Endothelial cell of umbilical vein (primary cell): ENCODE measurements around the gene NPAT. TPM values are rescaled to one million over a fixed set of nuclear protein-coding genes. Genes with fewer than 3 reads are reported as not detected.
"Not testable (repeated sequence)": the region's sequence is repeated elsewhere in the genome, so short reads cannot be mapped to it uniquely, and the experiment has no call there.

Experiments
- BruUV-seq: library from RNA; stranded (reverse); fragments of 400-500 nt; replicated peaks from 2 replicates; lab custom pipeline; 2021; lab: Mats Ljungman, UMichigan
- CTCF ChIA-PET: fragments of 300-600, 350-600 bp; sonication (Branson Sonifier 250); formaldehyde crosslinking; loops from one replicate; lab custom pipeline; 2021; ENCODE audit warnings: antibody characterized with exemption, inconsistent platforms; lab: Charles Lee
- POLR2A ChIA-PET: fragments of 300-600, 350-600 bp; sonication (Branson Sonifier 250); formaldehyde crosslinking; loops from one replicate; lab custom pipeline; 2021; ENCODE audit warnings: antibody characterized with exemption, inconsistent platforms; lab: Charles Lee
- DNase-seq: peaks from one replicate; pipeline ENCODE4 v3.0.0-alpha.2; 2011; ENCODE audit warnings: low read depth, low spot score
- FAIRE-seq: peaks from 2 replicates; lab custom pipeline; 2011; peaks lifted over from hg19 to GRCh38; lab: Jason Lieb, UNC
- H2AFZ ChIP-seq: 2 replicates; pipeline ENCODE4 v1.6.0; 2012; ENCODE audit warnings: low read depth, low read length, control low read depth, inconsistent platforms
- H3K27ac ChIP-seq: 2 replicates; pipeline ENCODE4 v1.5.1; 2011; ENCODE audit warnings: low read depth, mild to moderate bottlenecking, control low read depth, low read length, moderate library complexity; ENCODE audit not compliant: insufficient read depth
- H3K27me3 ChIP-seq, 2 experiments: 2 replicates each; pipeline versions ENCODE4 v1.6.0 to v1.6.1; 2011; ENCODE audit warnings: low read length in 2 of 2, mixed read lengths in 1 of 2; ENCODE audit not compliant: control insufficient read depth in 2 of 2, insufficient read depth in 2 of 2
- H3K36me3 ChIP-seq, 2 experiments: 2 replicates in 1 of 2; 3 replicates in 1 of 2; pipeline ENCODE4 v1.5.1; 2011; ENCODE audit warnings: low read length in 2 of 2, mild to moderate bottlenecking in 1 of 2, moderate library complexity in 1 of 2; ENCODE audit not compliant: control insufficient read depth in 2 of 2, insufficient read depth in 2 of 2; ENCODE audit errors: extremely low read depth in 1 of 2
- H3K4me1 ChIP-seq: 3 replicates; pipeline ENCODE4 v1.5.1; 2011; ENCODE audit warnings: mild to moderate bottlenecking, low read length; ENCODE audit not compliant: control insufficient read depth, insufficient read depth; ENCODE audit errors: extremely low read depth
- H3K4me2 ChIP-seq: 2 replicates; pipeline ENCODE4 v1.6.1; 2011; ENCODE audit warnings: low read length, control low read depth, mixed read lengths; ENCODE audit not compliant: insufficient read depth
- H3K4me3 ChIP-seq, 3 experiments: fragments of 200-600 bp in 1 of 3; sonication (generic), shearing (Covaris generic) in 1 of 3; replicated peaks in 1 of 3; 2 replicates each; pipeline ENCODE4 v1.5.1; 2011 to 2016; ENCODE audit warnings: control low read depth in 3 of 3, low read length in 3 of 3, mild to moderate bottlenecking in 2 of 3, inconsistent platforms in 1 of 3, low read depth in 1 of 3, moderate library complexity in 1 of 3; ENCODE audit not compliant: insufficient read depth in 1 of 3
- H3K79me2 ChIP-seq: 2 replicates; pipeline ENCODE4 v1.6.0; 2012; ENCODE audit warnings: low read length, inconsistent platforms; ENCODE audit not compliant: control insufficient read depth, insufficient read depth
- H3K9ac ChIP-seq: replicated peaks from 2 replicates; pipeline ENCODE3; 2011; ENCODE audit warnings: low read length, control low read depth; ENCODE audit not compliant: insufficient read depth; ENCODE audit errors: extremely low read depth
- H3K9me1 ChIP-seq: replicated peaks from 3 replicates; pipeline ENCODE4 v1.6.0; 2011; ENCODE audit warnings: mild to moderate bottlenecking, low read length; ENCODE audit not compliant: control insufficient read depth, insufficient read depth; ENCODE audit errors: extremely low read depth
- H3K9me3 ChIP-seq: replicated peaks from 2 replicates; pipeline ENCODE4 v1.5.1; 2012; ENCODE audit warnings: low read length, inconsistent platforms; ENCODE audit not compliant: control insufficient read depth, insufficient read depth
- H4K20me1 ChIP-seq: replicated peaks from 2 replicates; pipeline ENCODE3; 2011; ENCODE audit warnings: mild to moderate bottlenecking, low read length; ENCODE audit not compliant: control insufficient read depth, insufficient read depth; ENCODE audit errors: extremely low read depth
- FOS ChIP-seq: IDR thresholded peaks from 2 replicates; pipeline ENCODE4 v1.6.1; 2011; ENCODE audit warnings: mild to moderate bottlenecking, low read length, moderate library complexity, borderline replicate concordance; ENCODE audit not compliant: insufficient read depth
- GATA2 ChIP-seq: IDR thresholded peaks from 2 replicates; pipeline ENCODE4 v1.7.0; 2011; ENCODE audit warnings: low read depth, mild to moderate bottlenecking, moderate library complexity, mixed read lengths, low read length; ENCODE audit not compliant: insufficient read length, insufficient read depth
- JUN ChIP-seq: IDR thresholded peaks from 2 replicates; pipeline ENCODE4 v1.6.1; 2011; ENCODE audit warnings: borderline replicate concordance, low read depth; ENCODE audit not compliant: insufficient read length, insufficient read depth
- dilution Hi-C: fragments of 300-500 bp; cut with MboI; formaldehyde crosslinking; loops from one replicate; pipeline ENCODE4 v1.15.0; 2019; ENCODE audit warnings: low sequenced_read_pairs; ENCODE audit not compliant: extremely low pct_ligation_motif_present
- intact Hi-C: fragments of 100-400 bp; cut with micrococcal nuclease; formaldehyde crosslinking; loops from one replicate; pipeline ENCODE4 v1.10.0; 2022
- polyA plus RNA-seq, 4 experiments: library from polyadenylated mRNA; depleted of rRNA in 3 of 4; stranded (reverse) in 3 of 4; unstranded in 1 of 4; fragments of >200 nt; gene quantifications; 2 replicates each; pipeline versions ENCODE4 v1.2.1 to v1.2.3, GENCODE V29; 2011 to 2012; ENCODE audit warnings: missing spikeins in 1 of 4
- total RNA-seq: library from RNA; stranded (reverse); gene quantifications from 2 replicates; pipeline ENCODE4 v1.2.3, GENCODE V29; 2021
- TF ChIP-seq, protein P1 (sequence below), 2 donors: IDR thresholded peaks; 1 replicate in 1 of 2; 2 replicates in 1 of 2; pipeline ENCODE4 v1.5.1; 2011; ENCODE audit warnings: low read length in 2 of 2, mild to moderate bottlenecking in 2 of 2, moderate library complexity in 2 of 2, control low read depth in 1 of 2, inconsistent platforms in 1 of 2, low read depth in 1 of 2; ENCODE audit not compliant: insufficient read depth in 1 of 2; ENCODE audit errors: extremely low read depth in 1 of 2

NPAT gene
- total and polyA plus RNA-seq, 2 donors (not counting 3 experiments of a cell fraction or from before 2014, with no cell fraction given), result 4.4 to 19.0 TPM

DNA sequence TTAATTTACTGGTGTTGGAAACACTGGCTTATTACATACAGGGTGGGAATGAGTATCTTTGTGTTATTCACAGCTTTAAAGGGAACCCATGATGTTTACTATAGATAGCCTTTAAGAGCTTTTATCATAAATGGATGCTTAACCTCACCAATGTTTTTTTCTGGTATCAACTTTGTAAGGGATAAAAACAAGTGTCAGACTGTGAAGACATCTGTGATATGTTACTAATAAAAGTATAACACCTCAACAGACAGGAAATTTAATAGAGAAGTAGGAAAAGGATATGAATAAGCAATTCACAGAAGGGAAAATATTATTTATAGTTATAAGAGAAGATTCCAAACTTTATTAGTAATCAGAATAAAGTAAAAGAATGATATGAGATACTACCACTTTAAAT, 54.8 kb downstream of the NPAT start:
- ChIA-PET CTCF (interaction anchor here (0.9 kb wide), 1 partner anchor 50 kb away, joined by 3 read pairs; no protein-coding TSS in a partner anchor), POLR2A (no interaction called here)
- Histone ChIP-seq H2AFZ (no peak overlapping the region), H4K20me1 (no peaks in the 10 kb centered on the region), H3K4me2 (peak overlapping the region; percentile 51), H3K9ac (no peak overlapping the region), H3K4me3 (no peak overlapping the region), H3K9me1 (no peaks in the 10 kb centered on the region), H3K36me3 (peaks cover 4 to 13% of the 10 kb centered on the region in 2 experiments), H3K27ac (peak overlapping the region; percentile 8), H3K79me2 (no peaks in the 10 kb centered on the region), H3K27me3 (no peaks in the 10 kb centered on the region), H3K9me3 (no peaks in the 10 kb centered on the region), H3K4me1 (peaks cover 15% of the 10 kb centered on the region)
- FAIRE-seq (no peak), DNase-seq (peak; percentile 64)
- TF ChIP-seq FOS (peak; percentile 12), GATA2 (no peak), JUN (peak; percentile 15)
- TF ChIP-seq, protein P1, sequence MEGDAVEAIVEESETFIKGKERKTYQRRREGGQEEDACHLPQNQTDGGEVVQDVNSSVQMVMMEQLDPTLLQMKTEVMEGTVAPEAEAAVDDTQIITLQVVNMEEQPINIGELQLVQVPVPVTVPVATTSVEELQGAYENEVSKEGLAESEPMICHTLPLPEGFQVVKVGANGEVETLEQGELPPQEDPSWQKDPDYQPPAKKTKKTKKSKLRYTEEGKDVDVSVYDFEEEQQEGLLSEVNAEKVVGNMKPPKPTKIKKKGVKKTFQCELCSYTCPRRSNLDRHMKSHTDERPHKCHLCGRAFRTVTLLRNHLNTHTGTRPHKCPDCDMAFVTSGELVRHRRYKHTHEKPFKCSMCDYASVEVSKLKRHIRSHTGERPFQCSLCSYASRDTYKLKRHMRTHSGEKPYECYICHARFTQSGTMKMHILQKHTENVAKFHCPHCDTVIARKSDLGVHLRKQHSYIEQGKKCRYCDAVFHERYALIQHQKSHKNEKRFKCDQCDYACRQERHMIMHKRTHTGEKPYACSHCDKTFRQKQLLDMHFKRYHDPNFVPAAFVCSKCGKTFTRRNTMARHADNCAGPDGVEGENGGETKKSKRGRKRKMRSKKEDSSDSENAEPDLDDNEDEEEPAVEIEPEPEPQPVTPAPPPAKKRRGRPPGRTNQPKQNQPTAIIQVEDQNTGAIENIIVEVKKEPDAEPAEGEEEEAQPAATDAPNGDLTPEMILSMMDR (IDR thresholded peaks at IDR 0.05; ENCODE audit: extremely low read depth in 1 of 2, insufficient read depth in 1 of 2, low read depth in 1 of 2, low read length in 2 of 2), result no peak
- dilution Hi-C loops, result no loop called here
- intact Hi-C loops, result no loop called here
- BruUV-seq, result no TSS peak

DNA sequence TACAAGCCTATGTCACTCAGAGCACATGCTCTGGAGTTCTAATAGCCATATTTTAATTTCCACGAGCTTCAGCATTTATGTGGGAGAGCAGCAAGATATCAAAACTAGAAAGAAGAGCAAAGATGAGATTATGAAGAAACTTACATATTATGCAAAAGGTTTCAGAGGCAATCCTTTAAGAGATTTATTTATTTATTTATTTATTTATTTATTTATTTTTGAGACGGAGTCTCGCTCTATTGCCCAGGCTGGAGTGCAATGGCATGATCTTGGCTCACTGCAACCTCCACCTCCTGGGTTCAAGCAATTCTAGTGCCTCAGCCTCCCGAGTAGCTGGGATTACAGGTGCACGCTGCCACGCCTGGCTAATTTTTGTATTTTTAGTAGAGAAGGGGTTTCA, 59.6 kb downstream of the NPAT start:
- H3K36me3 ChIP-seq, H2AFZ ChIP-seq, H3K27me3 ChIP-seq, FAIRE-seq, POLR2A ChIA-PET, H3K4me2 ChIP-seq, H3K79me2 ChIP-seq, H3K27ac ChIP-seq, H3K9ac ChIP-seq, H3K9me3 ChIP-seq, H3K9me1 ChIP-seq, BruUV-seq, intact Hi-C loops, H3K4me3 ChIP-seq, H4K20me1 ChIP-seq, dilution Hi-C loops, DNase-seq, H3K4me1 ChIP-seq: not testable (repeated sequence)
- CTCF ChIA-PET, result interaction anchor here (1.2 kb wide), 1 partner anchor 8 kb away, joined by 3 read pairs; no protein-coding TSS in a partner anchor
